T-cell (primary cell): Measurements from ENCODE around the gene AHRR. TPM values are rescaled to one million over a fixed set of nuclear protein-coding genes. Genes with fewer than 3 reads are reported as not detected.
"Not testable (repeated sequence)": the region's sequence is repeated elsewhere in the genome, so short reads cannot be mapped to it uniquely, and the experiment has no call there.

Experiments used
- ATAC-seq, 4 experiments: fragments of 200-7000 bp in 3 of 4; fragments of 150-1000 bp in 1 of 4; cut with Tn5 transposase; replicated peaks in 1 of 4; 1 replicate in 3 of 4; 2 replicates in 1 of 4; pipeline ENCODE4 v1.10.0; 2021; ENCODE audit warnings: moderate library complexity in 3 of 4, mild to moderate bottlenecking in 2 of 4, moderate number of reproducible peaks in 1 of 4
- CTCF ChIA-PET, 2 donors: fragments of 300-600 bp; sonication (Branson Sonifier 250); formaldehyde crosslinking; loops; one replicate each; lab custom pipeline; 2022; ENCODE audit warnings: antibody characterized with exemption in 2 of 2; lab: Charles Lee
- POLR2A ChIA-PET, 2 donors: fragments of 300-600 bp; sonication (Branson Sonifier 250); formaldehyde crosslinking; loops; one replicate each; lab custom pipeline; 2022; ENCODE audit warnings: antibody characterized with exemption in 2 of 2; lab: Charles Lee
- DNase-seq, 35 experiments: peaks; one replicate each; pipeline versions ENCODE4 v3.0.0 to v3.0.0-alpha.2; 2013 to 2023
- H3K27ac ChIP-seq: one replicate; pipeline ENCODE4 v1.5.1; 2013; ENCODE audit warnings: low read length
- H3K27me3 ChIP-seq, 2 experiments: replicated peaks in 1 of 2; 1 replicate in 1 of 2; 2 replicates in 1 of 2; pipeline versions ENCODE4 v1.6.1 to v1.7.0; 2013; ENCODE audit warnings: low read length in 1 of 2, mixed read lengths in 1 of 2; ENCODE audit not compliant: control insufficient read depth in 2 of 2, insufficient read depth in 2 of 2; ENCODE audit errors: extremely low read depth in 1 of 2
- H3K36me3 ChIP-seq, 2 donors: 1 replicate in 1 of 2; 2 replicates in 1 of 2; pipeline versions ENCODE4 v1.6.1 to v1.7.0; 2013; ENCODE audit warnings: low read length in 1 of 2; ENCODE audit not compliant: control insufficient read depth in 2 of 2, insufficient read depth in 1 of 2; ENCODE audit errors: extremely low read depth in 1 of 2
- H3K4me1 ChIP-seq, 2 experiments: 1 replicate in 1 of 2; 2 replicates in 1 of 2; pipeline versions ENCODE4 v1.6.1 to v1.7.0; 2013; ENCODE audit warnings: low read length in 2 of 2, mixed read lengths in 1 of 2; ENCODE audit not compliant: insufficient read depth in 2 of 2, control insufficient read depth in 1 of 2; ENCODE audit errors: extremely low read depth in 1 of 2
- H3K4me3 ChIP-seq, 2 donors: 1 replicate in 1 of 2; 2 replicates in 1 of 2; pipeline versions ENCODE4 v1.5.1 to v1.7.0; 2013; ENCODE audit warnings: mild to moderate bottlenecking in 2 of 2, low read length in 1 of 2, moderate library complexity in 1 of 2; ENCODE audit not compliant: control insufficient read depth in 1 of 2; ENCODE audit errors: extremely low read depth in 1 of 2
- H3K9me3 ChIP-seq: 2 replicates; pipeline ENCODE4 v1.7.0; 2013
- H3K27ac Mint-ChIP-seq, 2 donors: one replicate each; pipeline ENCODE4 v1.8.0; 2020 to 2021; ENCODE audit warnings: mild to moderate bottlenecking in 2 of 2, mixed read lengths in 2 of 2
- H3K27me3 Mint-ChIP-seq, 2 donors: one replicate each; pipeline ENCODE4 v1.8.0; 2021 to 2022; ENCODE audit warnings: mixed read lengths in 2 of 2
- H3K36me3 Mint-ChIP-seq: one replicate; pipeline ENCODE4 v1.8.0; 2021; ENCODE audit warnings: mixed read lengths
- H3K4me1 Mint-ChIP-seq, 3 donors: one replicate each; pipeline ENCODE4 v1.8.0; 2020 to 2022; ENCODE audit warnings: mixed read lengths in 3 of 3, mild to moderate bottlenecking in 1 of 3
- H3K4me3 Mint-ChIP-seq, 3 donors: one replicate each; pipeline ENCODE4 v1.8.0; 2020 to 2022; ENCODE audit warnings: mild to moderate bottlenecking in 3 of 3, mixed read lengths in 3 of 3, moderate library complexity in 3 of 3
- H3K9me3 Mint-ChIP-seq, 3 donors: one replicate each; pipeline ENCODE4 v1.8.0; 2020 to 2022; ENCODE audit warnings: mixed read lengths in 3 of 3
- WGBS: methylation state at CpG from one replicate; pipeline ENCODE4 v1.1.5; 2013; ENCODE audit warnings: missing lambda C conversion rate; ENCODE audit not compliant: insufficient coverage; 5-methylcytosine and 5-hydroxymethylcytosine counted together
- total RNA-seq, 35 experiments: library from RNA in 6 of 35; stranded (reverse) in 6 of 35; fragments of 120-200 nt in 1 of 35; gene quantifications; one replicate each; pipeline versions ENCODE4 v1.2.1 to v1.2.4 and lab custom pipeline; 2013 to 2026

Gene AHRR
- total RNA-seq, 5 donors from 2014 or later (not counting 1 experiment from before 2014, with no cell fraction given) = 0.55 to 13.5 (median 3.4) TPM

DNA sequence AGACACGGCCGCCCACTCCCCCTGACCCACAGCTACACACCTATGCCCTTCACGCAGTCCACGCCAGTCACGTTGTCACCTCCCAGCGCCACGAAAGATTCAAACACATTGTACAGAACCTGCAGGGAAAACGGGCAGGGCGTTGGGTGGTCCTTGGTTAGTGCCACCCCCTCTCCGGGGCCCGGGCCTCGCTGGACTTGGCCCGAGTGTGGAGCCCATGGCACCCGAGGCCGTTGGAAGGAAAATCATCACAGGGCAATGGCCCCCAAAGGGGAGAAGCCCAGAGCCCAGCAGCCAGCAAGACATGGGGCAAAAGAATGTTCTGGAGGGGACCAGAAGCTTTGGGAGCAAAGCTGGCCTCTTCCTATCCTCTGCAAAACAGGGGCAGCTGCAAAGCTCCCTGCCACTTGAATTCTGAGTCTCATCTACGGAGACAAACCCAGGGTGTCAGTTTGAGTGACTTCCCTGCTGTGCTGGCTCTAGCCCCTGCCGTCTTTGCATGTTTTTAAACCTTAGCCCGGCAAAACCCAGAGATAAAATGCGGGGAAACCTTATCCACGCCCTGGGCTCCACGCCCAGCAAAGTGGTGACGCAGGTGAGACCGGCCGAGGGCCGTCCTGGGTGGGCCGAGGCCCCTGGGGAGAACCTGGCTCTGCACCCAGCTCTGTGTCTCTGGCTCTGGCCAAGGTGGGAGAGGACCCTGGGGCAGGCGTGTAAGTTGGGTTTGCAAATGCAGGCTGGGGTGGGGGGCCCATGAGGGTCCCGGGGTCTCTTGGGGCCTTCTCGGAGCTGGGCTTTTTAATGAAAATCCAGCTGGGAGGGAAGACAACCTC, 163.8 kb downstream of the AHRR start:
- POLR2A ChIA-PET = no interaction called here
- CTCF ChIA-PET = no interaction called here
- H3K36me3 ChIP-seq = no peaks in the 10 kb centered on the region
- no peaks in the 10 kb centered on the region for H3K9me3 Mint-ChIP-seq
- H3K4me1 Mint-ChIP-seq = peaks cover 0 to 18% (median 9%) of the 10 kb centered on the region in 3 donors
- no peaks in the 10 kb centered on the region for H3K36me3 Mint-ChIP-seq
- H3K27me3 ChIP-seq = peaks cover 0 to 60% of the 10 kb centered on the region in 2 experiments
- H3K9me3 ChIP-seq = no peaks in the 10 kb centered on the region
- 86% methylated on average over 26 of the region's 29 CpGs for WGBS
- H3K27ac ChIP-seq = no peak overlapping the region
- peaks cover 0 to 4% of the 10 kb centered on the region in 2 experiments for H3K4me1 ChIP-seq
- H3K4me3 ChIP-seq = peak overlapping the region in 1 of 2 donors; percentile 15
- ATAC-seq = no peak
- no peak overlapping the region for H3K27ac Mint-ChIP-seq
- peaks cover 4 to 10% of the 10 kb centered on the region in 2 donors for H3K27me3 Mint-ChIP-seq
- H3K4me3 Mint-ChIP-seq = no peak overlapping the region
- no peak for DNase-seq

GRCh38 chr5:485946-486491, 164.5 kb downstream of the AHRR start:
- peaks cover 0 to 18% (median 9%) of the 10 kb centered on the region in 3 donors for H3K4me1 Mint-ChIP-seq
- CTCF ChIA-PET = no interaction called here
- no peak overlapping the region for H3K27ac ChIP-seq
- DNase-seq = peak in 1 of 35 experiments; percentile 36
- 45% methylated on average over 10 of the region's 23 CpGs for WGBS
- POLR2A ChIA-PET = no interaction called here
- ATAC-seq = peak in 3 of 4 experiments; percentile 40 to 60 (median 41)
- peaks cover 0 to 4% of the 10 kb centered on the region in 2 experiments for H3K4me1 ChIP-seq
- no peak overlapping the region for H3K4me3 Mint-ChIP-seq
- H3K9me3 Mint-ChIP-seq = no peaks in the 10 kb centered on the region
- peaks cover 4 to 10% of the 10 kb centered on the region in 2 donors for H3K27me3 Mint-ChIP-seq
- H3K36me3 Mint-ChIP-seq = no peaks in the 10 kb centered on the region
- H3K4me3 ChIP-seq = peak overlapping the region in 1 of 2 donors; percentile 15
- no peak overlapping the region for H3K27ac Mint-ChIP-seq
- H3K36me3 ChIP-seq = no peaks in the 10 kb centered on the region
- H3K9me3 ChIP-seq = no peaks in the 10 kb centered on the region
- H3K27me3 ChIP-seq = peaks cover 0 to 59% of the 10 kb centered on the region in 2 experiments

- H3K27ac ChIP-seq, ATAC-seq, H3K27ac Mint-ChIP-seq, H3K4me3 Mint-ChIP-seq, DNase-seq, H3K4me3 ChIP-seq, H3K36me3 ChIP-seq, H3K27me3 Mint-ChIP-seq, POLR2A ChIA-PET, H3K9me3 Mint-ChIP-seq, H3K36me3 Mint-ChIP-seq, H3K9me3 ChIP-seq, CTCF ChIA-PET, H3K4me1 ChIP-seq: not testable (repeated sequence)
- H3K27me3 ChIP-seq = peaks cover 0 to 54% of the 10 kb centered on the region in 2 experiments
- H3K4me1 Mint-ChIP-seq = peaks cover 0 to 18% (median 9%) of the 10 kb centered on the region in 3 donors
- 89% methylated on average over 7 of the region's 22 CpGs for WGBS
Measured at GRCh38 chr5:486597-486996, 165.1 kb downstream of the AHRR start.

Other genes with a start within 250 kb of the AHRR start
- gene PLEKHG4B, start 229.5 kb upstream of the AHRR start, total RNA-seq = under 1 TPM in 2 of 5 donors, not detected in 3; 0.06 to 0.09 TPM
- not detected for gene LRRC14B, start 130.2 kb upstream of the AHRR start, total RNA-seq
- 1 to 10 TPM; 2.5 to 9.8 (median 6.3) TPM for gene CCDC127, start 103.6 kb upstream of the AHRR start, total RNA-seq
- 100 to 1,000 TPM; 122 to 209 (median 140) TPM for gene SDHA, start 103.4 kb upstream of the AHRR start, total RNA-seq
- 100 to 1,000 TPM in 1 of 5 donors, 10 to 100 TPM in 4; 61.0 to 104 (median 92.6) TPM for gene PDCD6, start 50.1 kb upstream of the AHRR start, total RNA-seq
- 10 to 100 TPM; 81.6 to 99.8 (median 84.2) TPM for gene EXOC3, start 121.5 kb downstream of the AHRR start, total RNA-seq
- 1 to 10 TPM; 1.9 to 3.5 (median 2.5) TPM for gene SLC9A3, start 202.7 kb downstream of the AHRR start, total RNA-seq